T-cell (primary cell): ENCODE data around the gene GNPAT. TPM values are rescaled to one million over a fixed set of nuclear protein-coding genes. Genes with fewer than 3 reads are reported as not detected.
A peak's percentile ranks its signal among the peaks of the same experiment; 100 is the strongest.

ENCODE experiments used
- ATAC-seq, 4 experiments: fragments of 200-7000 bp in 3 of 4; fragments of 150-1000 bp in 1 of 4; cut with Tn5 transposase; replicated peaks in 1 of 4; 1 replicate in 3 of 4; 2 replicates in 1 of 4; pipeline ENCODE4 v1.10.0; 2021; ENCODE audit warnings: moderate library complexity in 3 of 4, mild to moderate bottlenecking in 2 of 4, moderate number of reproducible peaks in 1 of 4
- CTCF ChIA-PET, 2 donors: fragments of 300-600 bp; sonication (Branson Sonifier 250); formaldehyde crosslinking; loops; one replicate each; lab custom pipeline; 2022; ENCODE audit warnings: antibody characterized with exemption in 2 of 2; lab: Charles Lee
- POLR2A ChIA-PET, 2 donors: fragments of 300-600 bp; sonication (Branson Sonifier 250); formaldehyde crosslinking; loops; one replicate each; lab custom pipeline; 2022; ENCODE audit warnings: antibody characterized with exemption in 2 of 2; lab: Charles Lee
- DNase-seq, 35 experiments: peaks; one replicate each; pipeline versions ENCODE4 v3.0.0 to v3.0.0-alpha.2; 2013 to 2023
- H3K27ac ChIP-seq: one replicate; pipeline ENCODE4 v1.5.1; 2013; ENCODE audit warnings: low read length
- H3K27me3 ChIP-seq, 2 experiments: replicated peaks in 1 of 2; 1 replicate in 1 of 2; 2 replicates in 1 of 2; pipeline versions ENCODE4 v1.6.1 to v1.7.0; 2013; ENCODE audit warnings: low read length in 1 of 2, mixed read lengths in 1 of 2; ENCODE audit not compliant: control insufficient read depth in 2 of 2, insufficient read depth in 2 of 2; ENCODE audit errors: extremely low read depth in 1 of 2
- H3K36me3 ChIP-seq, 2 donors: 1 replicate in 1 of 2; 2 replicates in 1 of 2; pipeline versions ENCODE4 v1.6.1 to v1.7.0; 2013; ENCODE audit warnings: low read length in 1 of 2; ENCODE audit not compliant: control insufficient read depth in 2 of 2, insufficient read depth in 1 of 2; ENCODE audit errors: extremely low read depth in 1 of 2
- H3K4me1 ChIP-seq, 2 experiments: 1 replicate in 1 of 2; 2 replicates in 1 of 2; pipeline versions ENCODE4 v1.6.1 to v1.7.0; 2013; ENCODE audit warnings: low read length in 2 of 2, mixed read lengths in 1 of 2; ENCODE audit not compliant: insufficient read depth in 2 of 2, control insufficient read depth in 1 of 2; ENCODE audit errors: extremely low read depth in 1 of 2
- H3K4me3 ChIP-seq, 2 donors: 1 replicate in 1 of 2; 2 replicates in 1 of 2; pipeline versions ENCODE4 v1.5.1 to v1.7.0; 2013; ENCODE audit warnings: mild to moderate bottlenecking in 2 of 2, low read length in 1 of 2, moderate library complexity in 1 of 2; ENCODE audit not compliant: control insufficient read depth in 1 of 2; ENCODE audit errors: extremely low read depth in 1 of 2
- H3K9me3 ChIP-seq: 2 replicates; pipeline ENCODE4 v1.7.0; 2013
- H3K27ac Mint-ChIP-seq, 2 donors: one replicate each; pipeline ENCODE4 v1.8.0; 2020 to 2021; ENCODE audit warnings: mild to moderate bottlenecking in 2 of 2, mixed read lengths in 2 of 2
- H3K27me3 Mint-ChIP-seq, 2 donors: one replicate each; pipeline ENCODE4 v1.8.0; 2021 to 2022; ENCODE audit warnings: mixed read lengths in 2 of 2
- H3K36me3 Mint-ChIP-seq: one replicate; pipeline ENCODE4 v1.8.0; 2021; ENCODE audit warnings: mixed read lengths
- H3K4me1 Mint-ChIP-seq, 3 donors: one replicate each; pipeline ENCODE4 v1.8.0; 2020 to 2022; ENCODE audit warnings: mixed read lengths in 3 of 3, mild to moderate bottlenecking in 1 of 3
- H3K4me3 Mint-ChIP-seq, 3 donors: one replicate each; pipeline ENCODE4 v1.8.0; 2020 to 2022; ENCODE audit warnings: mild to moderate bottlenecking in 3 of 3, mixed read lengths in 3 of 3, moderate library complexity in 3 of 3
- H3K9me3 Mint-ChIP-seq, 3 donors: one replicate each; pipeline ENCODE4 v1.8.0; 2020 to 2022; ENCODE audit warnings: mixed read lengths in 3 of 3
- WGBS: methylation state at CpG from one replicate; pipeline ENCODE4 v1.1.5; 2013; ENCODE audit warnings: missing lambda C conversion rate; ENCODE audit not compliant: insufficient coverage; 5-methylcytosine and 5-hydroxymethylcytosine counted together
- total RNA-seq, 35 experiments: library from RNA in 6 of 35; stranded (reverse) in 6 of 35; fragments of 120-200 nt in 1 of 35; gene quantifications; one replicate each; pipeline versions ENCODE4 v1.2.1 to v1.2.4 and lab custom pipeline; 2013 to 2026

The GNPAT gene
- total RNA-seq (10 to 100 TPM; 23.7 to 36.9 (median 35.5) TPM), total RNA-seq (lab: John Stamatoyannopoulos, UW) (32.3 to 107 (median 59.6) reads per million in 29 experiments)
- 38.0 TPM for total RNA-seq (2013)

GRCh38 chr1:231240883-231241735 is at the start of gene GNPAT:
TSS of gene GNPAT (plus strand) at chr1:231241212. CDS start at chr1:231241379, 167 bp downstream.
- ChIA-PET CTCF (interaction anchor here (0.6 kb wide), 2 partner anchors 100 to 1750 kb away, joined by 3 to 5 read pairs; no protein-coding TSS in a partner anchor), POLR2A (no interaction called here)
- Histone ChIP-seq H3K4me3 (peak within 1 kb of the TSS; percentile 68 to 96), H3K36me3 (peaks cover 3 to 27% of the 10 kb centered on the region in 2 donors), H3K27ac (peak within 1 kb of the TSS; percentile 67), H3K9me3 (no peaks in the 10 kb centered on the region), H3K4me1 (peaks cover 21 to 22% of the 10 kb centered on the region in 2 experiments), H3K27me3 (no peaks in the 10 kb centered on the region)
- Mint-ChIP-seq H3K36me3 (peaks cover 36% of the 10 kb centered on the region), H3K9me3 (no peaks in the 10 kb centered on the region), H3K27me3 (no peaks in the 10 kb centered on the region), H3K4me1 (peaks cover 74 to 85% (median 78%) of the 10 kb centered on the region in 3 donors), H3K27ac (peak within 1 kb of the TSS; percentile 95 to 98), H3K4me3 (peak within 1 kb of the TSS; percentile 91 to 97 (median 94))
- ATAC-seq (peak; percentile 96 to 98 (median 98)), DNase-seq (peak; percentile 78 to 94 (median 87))
- WGBS, result under 1% methylated on average over 38 of the region's 51 CpGs

- Mint-ChIP-seq H3K4me3 (no peak overlapping the region), H3K36me3 (no peaks in the 10 kb centered on the region), H3K27ac (no peak overlapping the region), H3K4me1 (no peaks in the 10 kb centered on the region), H3K27me3 (peaks cover 20 to 35% of the 10 kb centered on the region in 2 donors), H3K9me3 (no peaks in the 10 kb centered on the region)
- H3K36me3 ChIP-seq, result no peaks in the 10 kb centered on the region
- ChIA-PET CTCF (no interaction called here), POLR2A (no interaction called here)
- DNase-seq (no peak), ATAC-seq (no peak)
- WGBS, result 63% methylated on average over 8 of the region's 12 CpGs
- no peak overlapping the region for H3K27ac ChIP-seq
- no peaks in the 10 kb centered on the region for H3K9me3 ChIP-seq
- H3K4me3 ChIP-seq, result no peak overlapping the region
- peaks cover 2 to 35% of the 10 kb centered on the region in 2 experiments for H3K27me3 ChIP-seq
- no peaks in the 10 kb centered on the region for H3K4me1 ChIP-seq
Observed at GRCh38 chr1:231192620-231193163, 48.3 kb upstream of the GNPAT start.

- Histone ChIP-seq H3K27me3 (peaks cover 2 to 25% of the 10 kb centered on the region in 2 experiments), H3K27ac (no peak overlapping the region), H3K4me1 (no peaks in the 10 kb centered on the region), H3K9me3 (no peaks in the 10 kb centered on the region), H3K4me3 (no peak overlapping the region), H3K36me3 (no peaks in the 10 kb centered on the region)
- CTCF ChIA-PET, result no interaction called here
- no peak for ATAC-seq
- Mint-ChIP-seq H3K27me3 (peaks cover 20 to 25% of the 10 kb centered on the region in 2 donors), H3K36me3 (no peaks in the 10 kb centered on the region), H3K9me3 (no peaks in the 10 kb centered on the region), H3K4me1 (no peaks in the 10 kb centered on the region), H3K27ac (no peak overlapping the region), H3K4me3 (no peak overlapping the region)
- 100% methylated on average over 2 of the region's 10 CpGs for WGBS
- DNase-seq, result no peak
- POLR2A ChIA-PET, result no interaction called here
Observed at GRCh38 chr1:231193710-231194340, 47.2 kb upstream of the GNPAT start.

- Mint-ChIP-seq H3K27ac (no peak overlapping the region), H3K36me3 (no peaks in the 10 kb centered on the region), H3K27me3 (peaks cover 20 to 24% of the 10 kb centered on the region in 2 donors), H3K9me3 (no peaks in the 10 kb centered on the region), H3K4me1 (no peaks in the 10 kb centered on the region), H3K4me3 (no peak overlapping the region)
- WGBS, result 80% methylated on average over 1 of the region's 2 CpGs
- Histone ChIP-seq H3K27ac (no peak overlapping the region), H3K9me3 (no peaks in the 10 kb centered on the region), H3K36me3 (no peaks in the 10 kb centered on the region), H3K4me3 (no peak overlapping the region), H3K27me3 (peaks cover 2 to 24% of the 10 kb centered on the region in 2 experiments), H3K4me1 (no peaks in the 10 kb centered on the region)
- DNase-seq, result no peak
- POLR2A ChIA-PET, result no interaction called here
- no peak for ATAC-seq
- CTCF ChIA-PET, result no interaction called here
Observed at GRCh38 chr1:231194476-231194842, 46.6 kb upstream of the GNPAT start.

GRCh38 chr1:231194843-231195516 is 46.0 kb upstream of the GNPAT start:
- Mint-ChIP-seq H3K27ac (no peak overlapping the region), H3K4me1 (no peaks in the 10 kb centered on the region), H3K9me3 (no peaks in the 10 kb centered on the region), H3K27me3 (peaks cover 20 to 24% of the 10 kb centered on the region in 2 donors), H3K36me3 (no peaks in the 10 kb centered on the region), H3K4me3 (no peak overlapping the region)
- H3K9me3 ChIP-seq, result no peaks in the 10 kb centered on the region
- H3K36me3 ChIP-seq, result no peaks in the 10 kb centered on the region
- ATAC-seq (no peak), DNase-seq (no peak)
- CTCF ChIA-PET, result no interaction called here
- H3K27me3 ChIP-seq, result peaks cover 2 to 24% of the 10 kb centered on the region in 2 experiments
- 100% methylated on average over 1 of the region's 8 CpGs for WGBS
- H3K4me3 ChIP-seq, result no peak overlapping the region
- no peak overlapping the region for H3K27ac ChIP-seq
- POLR2A ChIA-PET, result no interaction called here
- H3K4me1 ChIP-seq, result no peaks in the 10 kb centered on the region

- DNase-seq, result no peak
- H3K4me1 Mint-ChIP-seq, result no peaks in the 10 kb centered on the region
- no peak for ATAC-seq
- no peaks in the 10 kb centered on the region for H3K4me1 ChIP-seq
- H3K4me3 Mint-ChIP-seq, result no peak overlapping the region
- H3K9me3 ChIP-seq, result no peaks in the 10 kb centered on the region
- H3K36me3 Mint-ChIP-seq, result no peaks in the 10 kb centered on the region
- H3K27me3 ChIP-seq, result peaks cover 2 to 20% of the 10 kb centered on the region in 2 experiments
- H3K36me3 ChIP-seq, result no peaks in the 10 kb centered on the region
- H3K4me3 ChIP-seq, result no peak overlapping the region
- H3K9me3 Mint-ChIP-seq, result no peaks in the 10 kb centered on the region
- ChIA-PET POLR2A (no interaction called here), CTCF (interaction anchor here in 1 of 2 donors (0.6 kb wide), 1 partner anchor 31 kb away, joined by 3 read pairs; no protein-coding TSS in a partner anchor)
- H3K27ac ChIP-seq, result no peak overlapping the region
- H3K27ac Mint-ChIP-seq, result no peak overlapping the region
- peaks cover 20 to 23% of the 10 kb centered on the region in 2 donors for H3K27me3 Mint-ChIP-seq
- WGBS, result 14% methylated on average over 1 of the region's 3 CpGs
Observed at GRCh38 chr1:231196307-231196706, 44.7 kb upstream of the GNPAT start.
